GM21723 (cell line): ENCODE results near the gene CELSR2.

ENCODE experiments used
- ATAC-seq: cut with Tn5 transposase; IDR thresholded peaks from one replicate; pipeline ENCODE4 v1.9.1; 2021; ENCODE audit warnings: mild to moderate bottlenecking, moderate library complexity; ENCODE audit not compliant: unreplicated experiment

Gene CELSR2

GRCh38 chr1:109261578-109261977 is 12.2 kb downstream of the CELSR2 start:
- no peak for ATAC-seq

DNA sequence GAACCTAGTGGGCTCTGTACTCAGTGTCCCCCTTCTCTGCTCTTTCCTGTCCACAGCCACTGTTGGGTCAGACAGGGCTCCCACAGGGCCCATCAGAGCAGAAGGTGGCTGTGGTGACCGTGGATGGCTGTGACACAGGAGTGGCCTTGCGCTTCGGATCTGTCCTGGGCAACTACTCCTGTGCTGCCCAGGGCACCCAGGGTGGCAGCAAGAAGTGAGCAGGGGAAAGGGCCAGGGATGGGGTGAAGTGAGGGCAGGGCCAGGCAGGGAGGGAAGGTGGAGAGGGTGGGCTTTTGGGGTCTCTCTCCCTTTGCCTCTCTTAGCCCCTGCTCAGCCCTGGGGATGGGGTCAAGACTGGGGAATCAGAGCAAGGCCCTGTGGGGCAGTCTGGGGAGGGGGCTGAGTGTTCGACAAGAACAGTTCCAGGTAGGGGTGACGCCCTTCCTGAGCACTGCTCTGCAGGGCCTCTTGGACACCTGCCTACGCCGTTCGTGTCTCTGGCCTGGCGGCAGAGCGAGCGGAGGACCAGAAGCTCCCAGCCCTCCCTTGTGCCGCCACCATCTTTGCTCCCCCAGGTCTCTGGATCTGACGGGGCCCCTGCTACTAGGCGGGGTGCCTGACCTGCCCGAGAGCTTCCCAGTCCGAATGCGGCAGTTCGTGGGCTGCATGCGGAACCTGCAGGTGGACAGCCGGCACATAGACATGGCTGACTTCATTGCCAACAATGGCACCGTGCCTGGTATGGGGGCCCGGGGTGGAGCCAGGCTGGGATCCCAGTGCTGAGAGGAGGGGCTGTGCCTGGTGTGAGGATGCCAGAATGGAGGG is 13.1 kb downstream of the CELSR2 start:
- no peak for ATAC-seq

GRCh38 chr1:109263234-109263596 is 13.9 kb downstream of the CELSR2 start:
- ATAC-seq = no peak

DNA sequence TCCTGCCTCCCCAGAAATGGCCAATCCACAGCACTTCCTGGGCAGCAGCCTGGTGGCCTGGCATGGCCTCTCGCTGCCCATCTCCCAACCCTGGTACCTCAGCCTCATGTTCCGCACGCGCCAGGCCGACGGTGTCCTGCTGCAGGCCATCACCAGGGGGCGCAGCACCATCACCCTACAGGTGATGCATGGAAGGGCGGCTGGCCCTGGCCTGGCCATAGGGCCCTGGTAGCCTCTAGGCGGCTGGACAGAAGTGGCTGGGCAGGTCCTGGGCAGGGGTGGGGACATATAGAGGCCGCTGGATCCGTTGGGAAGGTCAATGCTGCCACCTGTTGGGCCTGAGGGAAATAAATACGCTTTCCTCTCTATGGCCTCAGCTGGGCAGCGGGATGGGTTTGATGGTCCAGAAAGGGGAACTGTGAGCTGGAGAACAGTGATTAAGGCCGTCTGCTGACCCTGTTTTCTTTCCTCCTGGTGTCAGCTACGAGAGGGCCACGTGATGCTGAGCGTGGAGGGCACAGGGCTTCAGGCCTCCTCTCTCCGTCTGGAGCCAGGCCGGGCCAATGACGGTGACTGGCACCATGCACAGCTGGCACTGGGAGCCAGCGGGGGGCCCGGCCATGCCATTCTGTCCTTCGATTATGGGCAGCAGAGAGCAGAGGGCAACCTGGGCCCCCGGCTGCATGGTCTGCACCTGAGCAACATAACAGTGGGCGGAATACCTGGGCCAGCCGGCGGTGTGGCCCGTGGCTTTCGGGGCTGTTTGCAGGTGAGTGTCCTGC is 14.4 kb downstream of the CELSR2 start:
- ATAC-seq = peak; percentile 65

GRCh38 chr1:109264379-109264755 is 15.0 kb downstream of the CELSR2 start:
- no peak for ATAC-seq

GRCh38 chr1:109265016-109265415 is 15.7 kb downstream of the CELSR2 start:
- ATAC-seq = no peak

GRCh38 chr1:109265741-109266330 is 16.5 kb downstream of the CELSR2 start:
- no peak for ATAC-seq

GRCh38 chr1:109266965-109267364 is 17.6 kb downstream of the CELSR2 start:
- no peak for ATAC-seq

- no peak for ATAC-seq
Observed at GRCh38 chr1:109267743-109268300, 18.5 kb downstream of the CELSR2 start.

- no peak for ATAC-seq
Observed at GRCh38 chr1:109268431-109269211, 19.3 kb downstream of the CELSR2 start.

GRCh38 chr1:109269212-109269980 is 20.1 kb downstream of the CELSR2 start:
- no peak for ATAC-seq

DNA sequence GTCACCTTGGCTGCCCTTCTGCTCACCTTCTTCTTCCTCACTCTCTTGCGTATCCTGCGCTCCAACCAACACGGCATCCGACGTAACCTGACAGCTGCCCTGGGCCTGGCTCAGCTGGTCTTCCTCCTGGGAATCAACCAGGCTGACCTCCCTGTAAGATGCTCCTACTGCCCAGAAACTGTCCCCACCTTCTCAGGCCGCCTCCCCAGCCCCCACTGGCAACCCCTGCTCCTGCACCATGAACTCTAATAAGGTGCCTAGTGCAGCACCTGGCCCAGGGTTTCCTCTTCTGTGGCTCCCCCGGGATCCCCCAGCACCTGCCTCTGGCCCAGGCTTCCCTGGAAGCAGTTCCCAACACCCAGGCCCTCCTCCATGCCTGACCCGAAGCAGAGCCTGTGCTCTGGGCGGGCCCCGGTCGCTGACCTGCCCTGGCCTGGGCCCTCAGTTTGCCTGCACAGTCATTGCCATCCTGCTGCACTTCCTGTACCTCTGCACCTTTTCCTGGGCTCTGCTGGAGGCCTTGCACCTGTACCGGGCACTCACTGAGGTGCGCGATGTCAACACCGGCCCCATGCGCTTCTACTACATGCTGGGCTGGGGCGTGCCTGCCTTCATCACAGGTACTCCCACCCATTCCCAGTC is 20.8 kb downstream of the CELSR2 start:
- ATAC-seq = no peak

GRCh38 chr1:109270623-109271317 is 21.4 kb downstream of the CELSR2 start:
- ATAC-seq = no peak

DNA sequence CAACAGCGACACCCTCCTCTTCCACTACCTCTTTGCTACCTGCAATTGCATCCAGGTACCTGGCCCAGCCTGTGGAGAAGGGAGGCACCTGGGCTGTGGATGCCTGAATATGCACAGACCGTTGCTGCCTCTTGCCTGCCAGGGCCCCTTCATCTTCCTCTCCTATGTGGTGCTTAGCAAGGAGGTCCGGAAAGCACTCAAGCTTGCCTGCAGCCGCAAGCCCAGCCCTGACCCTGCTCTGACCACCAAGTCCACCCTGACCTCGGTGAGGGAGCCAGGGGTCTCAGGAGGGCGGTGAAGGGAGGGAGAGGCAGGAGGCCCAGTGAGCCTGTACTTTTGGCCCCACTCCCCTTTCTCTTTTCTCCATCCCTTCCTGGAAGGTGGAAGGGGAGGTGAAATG is 22.1 kb downstream of the CELSR2 start:
- ATAC-seq = no peak

DNA sequence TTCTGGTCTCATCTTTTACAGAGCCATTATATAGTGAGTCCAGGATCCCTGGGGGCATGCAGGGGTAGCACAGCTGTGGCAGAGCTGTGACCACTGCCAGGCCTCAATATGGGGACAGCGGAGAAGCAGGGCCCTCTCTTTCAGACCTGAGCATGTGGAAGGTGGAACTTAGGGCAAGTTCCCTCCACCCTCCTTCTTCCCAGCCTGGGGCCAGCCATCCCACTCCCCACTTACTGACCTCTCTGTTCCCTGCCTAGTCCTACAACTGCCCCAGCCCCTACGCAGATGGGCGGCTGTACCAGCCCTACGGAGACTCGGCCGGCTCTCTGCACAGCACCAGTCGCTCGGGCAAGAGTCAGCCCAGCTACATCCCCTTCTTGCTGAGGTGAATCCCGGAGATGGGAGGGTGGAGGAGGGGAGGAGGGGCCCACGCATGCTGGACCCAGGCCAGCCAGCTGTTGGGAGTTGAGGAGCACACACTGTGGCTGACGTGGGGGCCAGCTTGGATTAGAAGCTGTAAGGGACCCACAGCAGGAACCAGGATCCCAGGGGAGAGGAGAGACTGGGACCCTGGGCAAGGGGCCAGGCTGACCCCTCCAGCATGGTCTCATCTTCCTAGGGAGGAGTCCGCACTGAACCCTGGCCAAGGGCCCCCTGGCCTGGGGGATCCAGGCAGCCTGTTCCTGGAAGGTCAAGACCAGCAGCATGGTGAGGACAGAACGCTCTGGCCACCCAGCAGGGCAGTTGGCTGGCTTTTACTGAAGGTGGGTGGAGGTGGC is 22.9 kb downstream of the CELSR2 start:
- no peak for ATAC-seq

GRCh38 chr1:109272831-109273547 is 23.6 kb downstream of the CELSR2 start:
- ATAC-seq = no peak

GRCh38 chr1:109273570-109274288 is 24.4 kb downstream of the CELSR2 start:
- no peak for ATAC-seq
